DMS 273 treated with DMSO at 0.1 percent for 48 hours (cell line): Measurements from ENCODE around the gene NELFA.

Experiments
- DNase-seq: peaks from one replicate; lab custom pipeline; 2025; lab: John Stamatoyannopoulos, UW

NELFA gene

GRCh38 chr4:1982124-1983052 is 26.4 kb downstream of the NELFA start:
- no peak for DNase-seq

- no peak for DNase-seq
Measured at GRCh38 chr4:1981251-1982058, 27.3 kb downstream of the NELFA start.

GRCh38 chr4:1980561-1981041 is 28.2 kb downstream of the NELFA start:
- no peak for DNase-seq

- DNase-seq, result no peak
Measured at GRCh38 chr4:1979477-1980196, 29.1 kb downstream of the NELFA start.

- no peak for DNase-seq
Measured at GRCh38 chr4:1978741-1979476, 29.9 kb downstream of the NELFA start.

- no peak for DNase-seq
Measured at GRCh38 chr4:1978226-1978625, 30.5 kb downstream of the NELFA start.

GRCh38 chr4:1976416-1977352 is 32.1 kb downstream of the NELFA start:
- no peak for DNase-seq

GRCh38 chr4:1975880-1976279 is 32.9 kb downstream of the NELFA start:
- DNase-seq, result no peak

GRCh38 chr4:1975391-1975801 is 33.4 kb downstream of the NELFA start:
- no peak for DNase-seq

- no peak for DNase-seq
Measured at GRCh38 chr4:1974840-1975239, 33.9 kb downstream of the NELFA start.

- DNase-seq, result no peak
Measured at GRCh38 chr4:1973661-1974060, 35.1 kb downstream of the NELFA start.

- DNase-seq, result no peak
Measured at GRCh38 chr4:1973218-1973617, 35.6 kb downstream of the NELFA start.

- DNase-seq, result no peak
Measured at GRCh38 chr4:1972414-1972813, 36.4 kb downstream of the NELFA start.

- no peak for DNase-seq
Measured at GRCh38 chr4:1971456-1972200, 37.1 kb downstream of the NELFA start.

- no peak for DNase-seq
Measured at GRCh38 chr4:1970926-1971325, 37.8 kb downstream of the NELFA start.

- no peak for DNase-seq
Measured at GRCh38 chr4:1969928-1970723, 38.6 kb downstream of the NELFA start.

GRCh38 chr4:1968686-1969295 is 40.0 kb downstream of the NELFA start:
- no peak for DNase-seq

- no peak for DNase-seq
Measured at GRCh38 chr4:1967512-1968149, 41.1 kb downstream of the NELFA start.
